Effector CD8-positive, alpha-beta T cell (primary cell): ENCODE data around the gene SMYD3.
"Not testable (repeated sequence)": the region's sequence is repeated elsewhere in the genome, so short reads cannot be mapped to it uniquely, and the experiment has no call there.

Experiments used
- DNase-seq: peaks from one replicate; lab custom pipeline; 2025; lab: John Stamatoyannopoulos, UW

SMYD3 gene

GRCh38 chr1:245957427-245957826 lies 549.7 kb downstream of the SMYD3 start:
- DNase-seq = no peak

- DNase-seq = no peak
These were observed 550.9 kb downstream of the SMYD3 start for GRCh38 chr1:245956225-245956624.

- DNase-seq = no peak
These were observed 553.0 kb downstream of the SMYD3 start for GRCh38 chr1:245953876-245954660.

- DNase-seq = no peak
These were observed 554.6 kb downstream of the SMYD3 start for GRCh38 chr1:245952383-245953026.

GRCh38 chr1:245948786-245949185 lies 558.3 kb downstream of the SMYD3 start:
- DNase-seq = no peak

GRCh38 chr1:245946905-245947304 lies 560.2 kb downstream of the SMYD3 start:
- DNase-seq = no peak

- not testable (repeated sequence) for DNase-seq
These were observed 561.9 kb downstream of the SMYD3 start for GRCh38 chr1:245945136-245945535.

GRCh38 chr1:245942856-245943255 lies 564.2 kb downstream of the SMYD3 start:
- no peak for DNase-seq

GRCh38 chr1:245941771-245942170 lies 565.3 kb downstream of the SMYD3 start:
- DNase-seq = not testable (repeated sequence)

GRCh38 chr1:245939756-245940345 lies 567.2 kb downstream of the SMYD3 start:
- DNase-seq = no peak

- DNase-seq = no peak
These were observed 569.0 kb downstream of the SMYD3 start for GRCh38 chr1:245938046-245938435.

- DNase-seq = no peak
These were observed 569.6 kb downstream of the SMYD3 start for GRCh38 chr1:245937316-245938045.

GRCh38 chr1:245934409-245934808 lies 572.7 kb downstream of the SMYD3 start:
- DNase-seq = no peak

- no peak for DNase-seq
These were observed 573.5 kb downstream of the SMYD3 start for GRCh38 chr1:245933431-245934045.

- DNase-seq = no peak
These were observed 574.6 kb downstream of the SMYD3 start for GRCh38 chr1:245932302-245932972.

GRCh38 chr1:245931450-245931849 lies 575.6 kb downstream of the SMYD3 start:
- no peak for DNase-seq

- DNase-seq = no peak
These were observed 577.9 kb downstream of the SMYD3 start for GRCh38 chr1:245929224-245929623.

- no peak for DNase-seq
These were observed 580.2 kb downstream of the SMYD3 start for GRCh38 chr1:245926888-245927287.

GRCh38 chr1:245923215-245923614 lies 583.9 kb downstream of the SMYD3 start:
- DNase-seq = no peak

GRCh38 chr1:245921417-245921816 lies 585.7 kb downstream of the SMYD3 start:
- DNase-seq = no peak

GRCh38 chr1:245917403-245917802 lies 589.7 kb downstream of the SMYD3 start:
- no peak for DNase-seq
